ENCODE results near the gene TGFBR1.

GRCh38 chr9:99150451-99151171, 45.7 kb downstream of the TGFBR1 start:
- no peak for TF ChIP-seq POLR2A (IDR thresholded peaks at IDR 0.05; ENCODE audit: low read depth, low read length)
- no peak for TF ChIP-seq POLR2AphosphoS5 (IDR thresholded peaks at IDR 0.05; ENCODE audit: low read depth, low read length)
- TF ChIP-seq TAF1 (IDR thresholded peaks at IDR 0.05; ENCODE audit: low read depth, low read length), result no peak
- TF ChIP-seq SPI1 (IDR thresholded peaks at IDR 0.05; ENCODE audit: low read depth, low read length), result no peak
